ENCODE results near the gene FMC1.
"Not testable (repeated sequence)": the region's sequence is repeated elsewhere in the genome, so short reads cannot be mapped to it uniquely, and the experiment has no call there.

The FMC1 gene

DNA sequence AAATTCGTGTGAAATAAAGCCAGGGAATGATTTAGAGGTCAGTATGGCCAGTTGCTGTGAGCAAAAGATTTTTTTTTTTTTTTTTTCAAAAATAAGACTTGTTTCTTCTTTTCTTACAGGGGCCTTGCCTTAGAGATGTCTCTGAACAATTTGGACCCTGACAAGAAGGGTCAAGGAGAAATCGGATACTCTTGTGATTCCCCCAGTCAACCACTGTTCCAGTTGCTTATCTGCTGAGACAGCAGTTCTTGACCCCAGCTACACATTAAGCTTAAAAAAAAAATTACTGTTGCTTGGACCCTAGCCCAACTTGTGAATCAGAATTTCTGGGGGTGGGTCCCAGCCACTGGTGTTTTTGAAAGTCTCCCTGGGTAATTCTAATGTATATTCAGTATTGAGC is 12.0 kb upstream of the FMC1 start:
- H3K4me3 ChIP-seq (replicated peaks; ENCODE audit: low read depth, low read length): no peak overlapping the region
- no peak for TF ChIP-seq CTCF (IDR thresholded peaks at IDR 0.05; ENCODE audit: low read depth, low read length, missing control alignments)
- no peak for DNase-seq (ENCODE audit: extremely low read depth, low read depth)

- no peak for DNase-seq (ENCODE audit: extremely low read depth, low read depth)
- no peak overlapping the region for H3K4me3 ChIP-seq (replicated peaks; ENCODE audit: low read depth, low read length)
- no peak for TF ChIP-seq CTCF (IDR thresholded peaks at IDR 0.05; ENCODE audit: low read depth, low read length, missing control alignments)
Measured at GRCh38 chr7:139330333-139331030, 10.7 kb upstream of the FMC1 start.

- no peak for TF ChIP-seq CTCF (IDR thresholded peaks at IDR 0.05; ENCODE audit: low read depth, low read length, missing control alignments)
- no peak for DNase-seq (ENCODE audit: extremely low read depth, low read depth)
- no peak overlapping the region for H3K4me3 ChIP-seq (replicated peaks; ENCODE audit: low read depth, low read length)
Measured at GRCh38 chr7:139332697-139333359, 8.3 kb upstream of the FMC1 start.

GRCh38 chr7:139333443-139333842 is 7.7 kb upstream of the FMC1 start:
- not testable (repeated sequence) for DNase-seq (ENCODE audit: extremely low read depth, low read depth); H3K4me3 ChIP-seq (replicated peaks; ENCODE audit: low read depth, low read length)

GRCh38 chr7:139334399-139335150 is 6.6 kb upstream of the FMC1 start:
- no peak overlapping the region for H3K4me3 ChIP-seq (replicated peaks; ENCODE audit: low read depth, low read length)
- no peak for DNase-seq (ENCODE audit: extremely low read depth, low read depth)
- no peak for TF ChIP-seq CTCF (IDR thresholded peaks at IDR 0.05; ENCODE audit: low read depth, low read length, missing control alignments)

DNA sequence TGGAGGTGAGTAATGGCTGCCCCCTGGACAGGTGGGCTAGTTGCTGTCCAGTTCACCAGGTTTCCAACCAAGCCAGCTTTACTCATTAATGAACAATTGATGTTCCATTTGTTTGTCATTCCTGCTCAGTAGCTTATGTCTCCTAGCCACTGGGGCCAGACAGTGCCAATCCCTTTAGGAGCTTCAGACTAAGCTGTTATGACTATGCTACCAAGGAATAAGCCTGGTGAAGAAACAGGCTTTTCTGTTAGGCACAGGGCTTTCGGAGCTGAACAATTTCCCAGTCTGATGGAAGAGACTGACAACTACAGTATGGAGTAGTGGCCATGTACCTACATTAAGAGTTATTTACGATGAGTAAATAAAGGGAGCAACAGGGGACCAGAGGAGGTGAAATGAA is 2.1 kb upstream of the FMC1 start:
- no peak for TF ChIP-seq CTCF (IDR thresholded peaks at IDR 0.05; ENCODE audit: low read depth, low read length, missing control alignments)
- no peak overlapping the region for H3K4me3 ChIP-seq (replicated peaks; ENCODE audit: low read depth, low read length)
- no peak for DNase-seq (ENCODE audit: extremely low read depth, low read depth)

DNA sequence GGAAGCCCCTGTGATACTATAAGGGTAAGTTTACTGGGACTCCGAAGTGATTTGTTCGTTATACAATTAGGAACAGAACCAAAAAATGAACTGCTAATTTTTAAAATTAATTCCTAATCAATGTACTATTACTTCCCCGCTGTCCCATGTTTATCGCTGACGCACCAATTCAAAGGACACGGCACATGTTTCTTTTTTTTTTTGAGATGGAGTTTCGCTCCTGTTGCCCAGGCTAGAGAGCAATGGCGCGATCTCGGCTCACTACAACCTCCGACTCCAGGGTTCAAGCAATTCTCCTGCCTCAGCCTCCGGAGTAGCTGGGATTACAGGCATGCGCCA is 1.5 kb upstream of the FMC1 start:
- DNase-seq (ENCODE audit: extremely low read depth, low read depth): no peak
- H3K4me3 ChIP-seq (replicated peaks; ENCODE audit: low read depth, low read length): peak overlapping the region; percentile 92
- TF ChIP-seq CTCF (IDR thresholded peaks at IDR 0.05; ENCODE audit: low read depth, low read length, missing control alignments): no peak
